GM12872 (cell line): Measurements from ENCODE around the gene APIP.

Experiments used
- TF ChIP-seq, protein P1 (sequence below): IDR thresholded peaks from 3 replicates; pipeline ENCODE4 v1.5.1; 2011; ENCODE audit warnings: low read depth, mild to moderate bottlenecking, low read length, moderate library complexity; ENCODE audit not compliant: insufficient read depth

Gene APIP

DNA sequence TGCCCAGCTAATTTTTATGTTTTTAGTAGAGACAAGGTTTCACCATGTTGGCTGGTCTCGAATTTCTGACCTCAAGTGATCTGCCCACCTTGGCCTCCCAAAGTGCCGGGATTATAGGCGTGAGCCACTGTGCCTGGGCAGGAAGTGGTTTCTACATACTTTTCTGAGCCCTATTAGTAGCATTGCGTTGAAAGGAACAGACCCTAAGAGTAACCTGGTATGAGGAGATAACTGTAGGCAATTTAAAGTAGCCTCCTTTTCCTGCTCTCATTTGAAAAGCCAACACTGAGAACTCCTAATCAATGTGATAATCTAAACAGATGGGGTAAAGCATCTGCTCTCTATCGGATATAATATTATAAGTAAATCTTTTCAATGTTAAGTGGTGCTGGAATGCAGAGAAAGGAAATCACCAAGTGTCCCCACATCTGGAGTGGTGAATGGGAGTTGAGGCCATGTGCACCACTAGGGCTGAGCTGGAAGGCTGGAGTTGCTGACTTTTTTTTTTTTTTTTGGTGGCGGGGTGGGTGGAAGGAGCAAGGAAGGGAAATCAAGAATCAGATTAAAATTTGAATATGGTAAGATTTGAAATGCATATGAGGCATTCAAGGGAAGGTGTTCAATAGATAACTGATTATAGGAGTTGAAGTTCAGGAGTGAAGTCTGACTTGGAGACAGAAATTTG is 20.9 kb upstream of the APIP start:
- TF ChIP-seq, protein P1, sequence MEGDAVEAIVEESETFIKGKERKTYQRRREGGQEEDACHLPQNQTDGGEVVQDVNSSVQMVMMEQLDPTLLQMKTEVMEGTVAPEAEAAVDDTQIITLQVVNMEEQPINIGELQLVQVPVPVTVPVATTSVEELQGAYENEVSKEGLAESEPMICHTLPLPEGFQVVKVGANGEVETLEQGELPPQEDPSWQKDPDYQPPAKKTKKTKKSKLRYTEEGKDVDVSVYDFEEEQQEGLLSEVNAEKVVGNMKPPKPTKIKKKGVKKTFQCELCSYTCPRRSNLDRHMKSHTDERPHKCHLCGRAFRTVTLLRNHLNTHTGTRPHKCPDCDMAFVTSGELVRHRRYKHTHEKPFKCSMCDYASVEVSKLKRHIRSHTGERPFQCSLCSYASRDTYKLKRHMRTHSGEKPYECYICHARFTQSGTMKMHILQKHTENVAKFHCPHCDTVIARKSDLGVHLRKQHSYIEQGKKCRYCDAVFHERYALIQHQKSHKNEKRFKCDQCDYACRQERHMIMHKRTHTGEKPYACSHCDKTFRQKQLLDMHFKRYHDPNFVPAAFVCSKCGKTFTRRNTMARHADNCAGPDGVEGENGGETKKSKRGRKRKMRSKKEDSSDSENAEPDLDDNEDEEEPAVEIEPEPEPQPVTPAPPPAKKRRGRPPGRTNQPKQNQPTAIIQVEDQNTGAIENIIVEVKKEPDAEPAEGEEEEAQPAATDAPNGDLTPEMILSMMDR, result no peak

GRCh38 chr11:34929794-34930763 is 13.9 kb upstream of the APIP start:
- TF ChIP-seq, protein P1, result no peak

- TF ChIP-seq, protein P1, result no peak
These were observed 12.9 kb upstream of the APIP start for GRCh38 chr11:34928960-34929680.

- TF ChIP-seq, protein P1, result no peak
These were observed 12.2 kb upstream of the APIP start for GRCh38 chr11:34928268-34928959.

DNA sequence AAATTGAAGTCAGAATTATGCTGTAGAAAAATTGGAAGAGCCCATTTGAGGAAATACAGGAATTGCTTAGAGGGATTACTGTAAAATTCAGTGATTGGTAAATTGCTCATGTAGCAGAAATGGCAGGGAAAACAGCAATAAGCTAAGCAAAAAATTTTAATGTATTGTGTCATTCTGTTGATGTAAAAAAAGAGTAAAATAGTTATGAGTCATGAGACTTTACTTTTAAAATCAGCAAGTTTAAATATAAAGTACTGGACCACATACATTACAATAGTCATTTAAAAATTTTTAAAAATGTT is 10.6 kb upstream of the APIP start:
- TF ChIP-seq, protein P1, result no peak

DNA sequence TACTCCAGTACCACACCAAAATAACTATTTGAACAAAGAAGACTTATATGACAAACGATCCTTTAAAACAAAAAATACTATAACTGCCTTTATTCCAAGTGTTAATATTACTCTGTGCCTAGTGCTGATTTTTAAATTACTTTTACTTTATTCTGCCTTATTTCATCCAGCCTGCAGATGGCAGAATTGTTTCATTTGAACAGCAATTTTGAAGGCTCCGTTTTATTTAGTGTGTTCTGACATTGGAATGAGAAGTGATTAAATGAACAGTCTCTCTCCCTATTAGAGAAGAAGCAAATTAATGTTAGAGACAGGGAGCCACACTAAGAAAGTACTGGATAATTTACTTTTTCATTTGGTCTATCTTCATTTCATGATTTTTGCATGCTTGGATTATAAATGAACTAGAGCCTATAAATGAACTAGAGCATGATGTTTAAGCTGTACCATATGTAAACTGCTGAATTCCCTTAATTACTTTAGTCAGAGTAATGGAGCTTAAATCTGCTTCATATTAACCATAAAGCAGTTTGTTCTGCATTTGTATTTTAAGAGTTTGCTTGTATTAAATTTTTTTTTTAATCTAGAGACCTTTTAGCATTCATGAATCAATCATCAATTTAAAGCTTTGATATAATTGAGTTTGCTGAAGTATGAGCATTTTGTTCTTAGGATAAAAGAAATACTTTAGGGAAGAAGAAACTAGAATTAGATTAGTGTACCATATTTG is 10.1 kb upstream of the APIP start:
- TF ChIP-seq, protein P1, result peak; percentile 48; the same call in 2 of the 3 replicates
